IPS-NIHi11 (cell line): ENCODE data around the gene SPINK2.

Experiments used
- DNase-seq: peaks from one replicate; pipeline ENCODE4 v3.0.0; 2012; ENCODE audit warnings: mixed read lengths, low spot score

The SPINK2 gene

GRCh38 chr4:56799824-56800756 is 21.4 kb downstream of the SPINK2 start:
- DNase-seq: peak; percentile 80

- DNase-seq: no peak
These were observed 22.2 kb downstream of the SPINK2 start for GRCh38 chr4:56799161-56799759.

GRCh38 chr4:56796211-56796610 is 25.3 kb downstream of the SPINK2 start:
- no peak for DNase-seq

- no peak for DNase-seq
These were observed 30.2 kb downstream of the SPINK2 start for GRCh38 chr4:56791316-56791715.

GRCh38 chr4:56790691-56791091 is 30.8 kb downstream of the SPINK2 start:
- DNase-seq: no peak

GRCh38 chr4:56788081-56788480 is 33.4 kb downstream of the SPINK2 start:
- DNase-seq: no peak

- DNase-seq: no peak
These were observed 34.1 kb downstream of the SPINK2 start for GRCh38 chr4:56787380-56787779.

- DNase-seq: peak; percentile 25
These were observed 34.5 kb downstream of the SPINK2 start for GRCh38 chr4:56786955-56787354.

GRCh38 chr4:56783986-56784385 is 37.5 kb downstream of the SPINK2 start:
- DNase-seq: no peak

- DNase-seq: no peak
These were observed 39.5 kb downstream of the SPINK2 start for GRCh38 chr4:56782019-56782418.

GRCh38 chr4:56773346-56773745 is 48.2 kb downstream of the SPINK2 start:
- DNase-seq: no peak

- DNase-seq: no peak
These were observed 49.4 kb downstream of the SPINK2 start for GRCh38 chr4:56772134-56772533.

GRCh38 chr4:56768763-56769162 is 52.7 kb downstream of the SPINK2 start:
- peak; percentile 68 for DNase-seq

GRCh38 chr4:56768316-56768715 is 53.2 kb downstream of the SPINK2 start:
- no peak for DNase-seq

- DNase-seq: no peak
These were observed 53.9 kb downstream of the SPINK2 start for GRCh38 chr4:56767567-56767966.

- no peak for DNase-seq
These were observed 56.7 kb downstream of the SPINK2 start for GRCh38 chr4:56764775-56765174.

GRCh38 chr4:56764223-56764622 is 57.3 kb downstream of the SPINK2 start:
- no peak for DNase-seq

GRCh38 chr4:56762484-56763250 is 58.8 kb downstream of the SPINK2 start:
- no peak for DNase-seq

- DNase-seq: no peak
These were observed 61.3 kb downstream of the SPINK2 start for GRCh38 chr4:56760183-56760582.
